Measurements from ENCODE around the gene SMPD2. TPM values are rescaled to one million over a fixed set of nuclear protein-coding genes. Genes with fewer than 3 reads are reported as not detected.

The SMPD2 gene
- total and polyA plus RNA-seq, 5 experiments from 2014 or later, result 5.8 to 16.3 (median 8.2) TPM

- H3K36me3 Mint-ChIP-seq, result peaks cover 9 to 92% (median 40%) of the 10 kb centered on the region in 3 donors
- H3K9me3 Mint-ChIP-seq, result peaks cover 0 to 3% (median 0%) of the 10 kb centered on the region in 9 donors
- POLR2A ChIA-PET, result interaction anchor here (0.8 to 1.0 kb wide), 2 partner anchors 10 to 83 kb away, joined by 3 to 4 read pairs; partner anchors contain the start of genes CD164 and MICAL1
- peaks cover 30 to 64% (median 50%) of the 10 kb centered on the region in 4 donors for H3K4me1 Mint-ChIP-seq
- H3K27ac Mint-ChIP-seq, result peak overlapping the region in 6 of 10 donors; percentile 19 to 78 (median 34)
- no peak overlapping the region for H3K4me3 Mint-ChIP-seq
- no peaks in the 10 kb centered on the region for H3K27me3 Mint-ChIP-seq
- ATAC-seq (no peak), DNase-seq (no peak)
Observed at GRCh38 chr6:109465772-109466171, 25.2 kb downstream of the SMPD2 start.

GRCh38 chr6:109466212-109466923 lies 25.8 kb downstream of the SMPD2 start:
- peak overlapping the region in 7 of 10 donors; percentile 13 to 78 (median 36) for H3K27ac Mint-ChIP-seq

GRCh38 chr6:109467696-109468095 lies 27.2 kb downstream of the SMPD2 start:
- no peak overlapping the region for H3K4me3 Mint-ChIP-seq
- H3K27me3 Mint-ChIP-seq, result no peaks in the 10 kb centered on the region
- H3K4me1 Mint-ChIP-seq, result peaks cover 25 to 73% (median 56%) of the 10 kb centered on the region in 4 donors
- H3K9me3 Mint-ChIP-seq, result no peaks in the 10 kb centered on the region
- POLR2A ChIA-PET, result no interaction called here
- DNase-seq (no peak), ATAC-seq (no peak)
- peaks cover 4 to 96% (median 30%) of the 10 kb centered on the region in 3 donors for H3K36me3 Mint-ChIP-seq
- H3K27ac Mint-ChIP-seq, result peak overlapping the region in 6 of 10 donors; percentile 6 to 76 (median 30)

More at GRCh38 chr6:109466212-109466923, 25.8 kb downstream of the SMPD2 start:
- DNase-seq (no peak), ATAC-seq (no peak)
- Mint-ChIP-seq H3K4me1 (peaks cover 28 to 69% (median 52%) of the 10 kb centered on the region in 4 donors), H3K27me3 (no peaks in the 10 kb centered on the region), H3K36me3 (peaks cover 9 to 94% (median 36%) of the 10 kb centered on the region in 3 donors), H3K9me3 (peaks cover 0 to 3% (median 0%) of the 10 kb centered on the region in 9 donors), H3K4me3 (no peak overlapping the region)
- POLR2A ChIA-PET, result interaction anchor here (1.0 kb wide), 1 partner anchor 84 kb away, joined by 3 read pairs; the partner anchor contains the start of gene CD164

GRCh38 chr6:109469591-109470189 lies 29.2 kb downstream of the SMPD2 start:
- H3K27me3 Mint-ChIP-seq, result no peaks in the 10 kb centered on the region
- H3K9me3 Mint-ChIP-seq, result no peaks in the 10 kb centered on the region
- peak overlapping the region in 1 of 10 donors; percentile 0 for H3K4me3 Mint-ChIP-seq
- H3K27ac Mint-ChIP-seq, result peak overlapping the region; percentile 23 to 90 (median 61)
- no peak for DNase-seq
- POLR2A ChIA-PET, result interaction anchor here (1.1 to 1.4 kb wide), 4 partner anchors 10 to 25 kb away, joined by 3 to 5 read pairs (median 3); partner anchors contain the start of gene ZBTB24
- peaks cover 29 to 77% (median 59%) of the 10 kb centered on the region in 4 donors for H3K4me1 Mint-ChIP-seq
- no peak for ATAC-seq
- peaks cover 6 to 98% (median 32%) of the 10 kb centered on the region in 3 donors for H3K36me3 Mint-ChIP-seq

- no peak for DNase-seq
- POLR2A ChIA-PET, result interaction anchor here (1.0 to 1.1 kb wide), 2 partner anchors 11 to 14 kb away, joined by 3 read pairs; partner anchors contain the start of gene ZBTB24
- no peak for ATAC-seq
- Mint-ChIP-seq H3K4me3 (no peak overlapping the region), H3K27ac (peak overlapping the region in 7 of 10 donors; percentile 31 to 80 (median 61)), H3K36me3 (peaks cover 6 to 99% (median 31%) of the 10 kb centered on the region in 3 donors), H3K27me3 (no peaks in the 10 kb centered on the region), H3K4me1 (peaks cover 29 to 78% (median 59%) of the 10 kb centered on the region in 4 donors), H3K9me3 (no peaks in the 10 kb centered on the region)
Observed at GRCh38 chr6:109471105-109471810, 30.7 kb downstream of the SMPD2 start.

- ATAC-seq (no peak), DNase-seq (no peak)
- no peaks in the 10 kb centered on the region for H3K9me3 Mint-ChIP-seq
- POLR2A ChIA-PET, result interaction anchor here (0.7 to 1.2 kb wide), 3 partner anchors 10 to 19 kb away, joined by 3 read pairs; partner anchors contain the start of gene ZBTB24
- peak overlapping the region; percentile 12 to 84 (median 58) for H3K27ac Mint-ChIP-seq
- peak overlapping the region in 2 of 10 donors; percentile 1 to 22 for H3K4me3 Mint-ChIP-seq
- no peaks in the 10 kb centered on the region for H3K27me3 Mint-ChIP-seq
- H3K4me1 Mint-ChIP-seq, result peaks cover 29 to 87% (median 68%) of the 10 kb centered on the region in 4 donors
- peaks cover 6 to 97% (median 30%) of the 10 kb centered on the region in 3 donors for H3K36me3 Mint-ChIP-seq
Observed at GRCh38 chr6:109472132-109472995, 31.8 kb downstream of the SMPD2 start.

- Mint-ChIP-seq H3K4me3 (peak overlapping the region in 1 of 10 donors; percentile 60), H3K9me3 (no peaks in the 10 kb centered on the region), H3K36me3 (peaks cover 10 to 97% (median 26%) of the 10 kb centered on the region in 3 donors), H3K27ac (peak overlapping the region in 8 of 10 donors; percentile 10 to 84 (median 59)), H3K27me3 (no peaks in the 10 kb centered on the region), H3K4me1 (peaks cover 32 to 88% (median 73%) of the 10 kb centered on the region in 4 donors)
- DNase-seq (no peak), ATAC-seq (no peak)
- POLR2A ChIA-PET, result interaction anchor here (0.7 to 1.2 kb wide), 2 partner anchors 10 to 18 kb away, joined by 3 read pairs; partner anchors contain the start of gene ZBTB24
Observed at GRCh38 chr6:109473120-109473519, 32.6 kb downstream of the SMPD2 start.

GRCh38 chr6:109474995-109475394 lies 34.5 kb downstream of the SMPD2 start:
- H3K27ac Mint-ChIP-seq, result peak overlapping the region in 1 of 10 donors; percentile 33

GRCh38 chr6:109475625-109476024 lies 35.1 kb downstream of the SMPD2 start:
- POLR2A ChIA-PET, result no interaction called here
- H3K27me3 Mint-ChIP-seq, result no peaks in the 10 kb centered on the region
- H3K9me3 Mint-ChIP-seq, result no peaks in the 10 kb centered on the region
- peak overlapping the region in 3 of 10 donors; percentile 36 to 58 (median 54) for H3K4me3 Mint-ChIP-seq
- ATAC-seq, result no peak
- peak overlapping the region in 3 of 10 donors; percentile 9 to 67 (median 48) for H3K27ac Mint-ChIP-seq
- no peak for DNase-seq
- H3K4me1 Mint-ChIP-seq, result peaks cover 39 to 87% (median 81%) of the 10 kb centered on the region in 4 donors
- H3K36me3 Mint-ChIP-seq, result peaks cover 19 to 97% (median 43%) of the 10 kb centered on the region in 3 donors

More at GRCh38 chr6:109474995-109475394, 34.5 kb downstream of the SMPD2 start:
- no peak for ATAC-seq
- DNase-seq, result no peak
- H3K9me3 Mint-ChIP-seq, result no peaks in the 10 kb centered on the region
- POLR2A ChIA-PET, result no interaction called here
- no peaks in the 10 kb centered on the region for H3K27me3 Mint-ChIP-seq
- peak overlapping the region in 1 of 10 donors; percentile 45 for H3K4me3 Mint-ChIP-seq
- peaks cover 16 to 98% (median 41%) of the 10 kb centered on the region in 3 donors for H3K36me3 Mint-ChIP-seq
- H3K4me1 Mint-ChIP-seq, result peaks cover 35 to 88% (median 78%) of the 10 kb centered on the region in 4 donors

- POLR2A ChIA-PET, result no interaction called here
- Mint-ChIP-seq H3K4me3 (peak overlapping the region; percentile 16 to 97 (median 85)), H3K27me3 (no peaks in the 10 kb centered on the region), H3K9me3 (no peaks in the 10 kb centered on the region), H3K4me1 (peaks cover 47 to 87% (median 85%) of the 10 kb centered on the region in 4 donors), H3K27ac (peak overlapping the region in 8 of 10 donors; percentile 63 to 93 (median 82)), H3K36me3 (peaks cover 23 to 94% (median 48%) of the 10 kb centered on the region in 3 donors)
- ATAC-seq, result no peak
- DNase-seq, result no peak
Observed at GRCh38 chr6:109477184-109477583, 36.7 kb downstream of the SMPD2 start.

- DNase-seq, result no peak
- POLR2A ChIA-PET, result interaction anchor here (6.9 kb wide), 1 partner anchor 21 kb away, joined by 80 read pairs; the partner anchor contains the start of gene MICAL1
- peak overlapping the region; percentile 16 to 97 (median 85) for H3K4me3 Mint-ChIP-seq
- H3K36me3 Mint-ChIP-seq, result peaks cover 19 to 89% (median 43%) of the 10 kb centered on the region in 3 donors
- peaks cover 46 to 86% (median 83%) of the 10 kb centered on the region in 4 donors for H3K4me1 Mint-ChIP-seq
- ATAC-seq, result no peak
- H3K27me3 Mint-ChIP-seq, result no peaks in the 10 kb centered on the region
- H3K9me3 Mint-ChIP-seq, result no peaks in the 10 kb centered on the region
- H3K27ac Mint-ChIP-seq, result peak overlapping the region; percentile 60 to 93 (median 82)
Observed at GRCh38 chr6:109477725-109478124, 37.2 kb downstream of the SMPD2 start.

All from naive thymus-derived CD8-positive, alpha-beta T cell (primary cell).